ENCODE data around the gene ACSL4. TPM values are rescaled to one million over a fixed set of nuclear protein-coding genes. Genes with fewer than 3 reads are reported as not detected.
"Not testable (repeated sequence)": the region's sequence is repeated elsewhere in the genome, so short reads cannot be mapped to it uniquely, and the experiment has no call there.

Gene ACSL4
- total RNA-seq, 4 donors from 2014 or later = 25.5 to 53.5 (median 47.0) TPM

GRCh38 chrX:109660435-109661143 lies 72.5 kb downstream of the ACSL4 start:
- WGBS, 2 donors = 84 to 97% methylated on average over 2 of the region's 2 CpGs
- no peak for DNase-seq (ENCODE audit: low spot score in 2 of 2)
- H3K4me3 ChIP-seq (ENCODE audit: low read depth, poor library complexity, severe bottlenecking) = no peak overlapping the region
- TF ChIP-seq CTCF (IDR thresholded peaks at IDR 0.05) (no peak), POLR2A (IDR thresholded peaks at IDR 0.05) (no peak)
- intact Hi-C loops (cut with DNase I; ENCODE audit: low total_unique reads) = no loop called here

- DNase-seq (ENCODE audit: low spot score in 2 of 2) = no peak
- TF ChIP-seq POLR2A (IDR thresholded peaks at IDR 0.05) (no peak), CTCF (IDR thresholded peaks at IDR 0.05) (no peak)
- intact Hi-C loops (cut with DNase I; ENCODE audit: low total_unique reads) = no loop called here
- H3K4me3 ChIP-seq (ENCODE audit: low read depth, poor library complexity, severe bottlenecking) = no peak overlapping the region
- WGBS, 2 donors = 91 to 100% methylated on average over 1 of the region's 1 CpG
Measured at GRCh38 chrX:109658391-109658790, 74.7 kb downstream of the ACSL4 start.

GRCh38 chrX:109657364-109657763 lies 75.7 kb downstream of the ACSL4 start:
- DNase-seq (ENCODE audit: low spot score in 2 of 2); intact Hi-C loops (cut with DNase I; ENCODE audit: low total_unique reads); H3K4me3 ChIP-seq (ENCODE audit: low read depth, poor library complexity, severe bottlenecking): not testable (repeated sequence)
- 85 to 96% methylated on average over 4 of the region's 4 CpGs for WGBS, 2 donors

GRCh38 chrX:109656774-109657173 lies 76.3 kb downstream of the ACSL4 start:
- no peak overlapping the region for H3K4me3 ChIP-seq (ENCODE audit: low read depth, poor library complexity, severe bottlenecking)
- intact Hi-C loops (cut with DNase I; ENCODE audit: low total_unique reads) = no loop called here
- TF ChIP-seq POLR2A (IDR thresholded peaks at IDR 0.05) (no peak), CTCF (IDR thresholded peaks at IDR 0.05) (no peak)
- no peak for DNase-seq (ENCODE audit: low spot score in 2 of 2)
- WGBS, 2 donors = 77 to 83% methylated on average over 4 of the region's 4 CpGs

GRCh38 chrX:109655502-109656201 lies 77.4 kb downstream of the ACSL4 start:
- DNase-seq (ENCODE audit: low spot score in 2 of 2) = no peak
- no peak overlapping the region for H3K4me3 ChIP-seq (ENCODE audit: low read depth, poor library complexity, severe bottlenecking)
- WGBS, 2 donors = 64 to 75% methylated on average over 4 of the region's 4 CpGs
- TF ChIP-seq POLR2A (IDR thresholded peaks at IDR 0.05) = no peak
- no peak for TF ChIP-seq CTCF (IDR thresholded peaks at IDR 0.05)
- intact Hi-C loops (cut with DNase I; ENCODE audit: low total_unique reads) = no loop called here

- 78 to 80% methylated on average over 5 of the region's 5 CpGs for WGBS, 2 donors
- no peak for DNase-seq (ENCODE audit: low spot score in 2 of 2)
- intact Hi-C loops (cut with DNase I; ENCODE audit: low total_unique reads) = no loop called here
- TF ChIP-seq POLR2A (IDR thresholded peaks at IDR 0.05) (no peak), CTCF (IDR thresholded peaks at IDR 0.05) (no peak)
- no peak overlapping the region for H3K4me3 ChIP-seq (ENCODE audit: low read depth, poor library complexity, severe bottlenecking)
Measured at GRCh38 chrX:109654516-109655109, 78.4 kb downstream of the ACSL4 start.

GRCh38 chrX:109644671-109645070 lies 88.4 kb downstream of the ACSL4 start:
- WGBS, 2 donors = 94 to 95% methylated on average over 17 to 19 of the region's 19 CpGs
- H3K4me3 ChIP-seq (ENCODE audit: low read depth, poor library complexity, severe bottlenecking); DNase-seq (ENCODE audit: low spot score in 2 of 2); intact Hi-C loops (cut with DNase I; ENCODE audit: low total_unique reads): not testable (repeated sequence)

Data from lower leg skin (tissue), 4 donors.